Liver (tissue), 3 donors: Measurements from ENCODE around the gene MCFD2.

Experiments used
- CTCF ChIP-seq: fragments of 150-350 bp; IDR thresholded peaks from 2 replicates; pipeline ENCODE4 v1.5.1; 2017; ENCODE audit warnings: improper control_type of control experiment, low read depth, low read length; ENCODE audit not compliant: missing input control
- JUND ChIP-seq, 2 donors: IDR thresholded peaks; 2 replicates each; pipeline ENCODE4 v1.6.1; 2016; ENCODE audit warnings: antibody characterized with exemption in 2 of 2
- donor health status: healthy.
- donor health status: healthy.

GRCh38 chr2:46950314-46950713 is 34.7 kb upstream of the MCFD2 start:
- TF ChIP-seq CTCF (no peak), JUND (IDR thresholded peaks at IDR 0.05) (no peak)
